ENCODE results near the gene LSR. TPM values are rescaled to one million over a fixed set of nuclear protein-coding genes. Genes with fewer than 3 reads are reported as not detected.

Gene LSR
- polyA plus RNA-seq, 3 donors: 0.08 to 0.17 TPM; not detected in 1

GRCh38 chr19:35254341-35255297, 5.8 kb downstream of the LSR start:
- no peaks in the 10 kb centered on the region for H3K9me3 ChIP-seq (replicated peaks in 1 of 2; ENCODE audit: control insufficient read depth in 1 of 2, insufficient read depth in 1 of 2, low read length in 2 of 2)
- TF ChIP-seq, protein P1, sequence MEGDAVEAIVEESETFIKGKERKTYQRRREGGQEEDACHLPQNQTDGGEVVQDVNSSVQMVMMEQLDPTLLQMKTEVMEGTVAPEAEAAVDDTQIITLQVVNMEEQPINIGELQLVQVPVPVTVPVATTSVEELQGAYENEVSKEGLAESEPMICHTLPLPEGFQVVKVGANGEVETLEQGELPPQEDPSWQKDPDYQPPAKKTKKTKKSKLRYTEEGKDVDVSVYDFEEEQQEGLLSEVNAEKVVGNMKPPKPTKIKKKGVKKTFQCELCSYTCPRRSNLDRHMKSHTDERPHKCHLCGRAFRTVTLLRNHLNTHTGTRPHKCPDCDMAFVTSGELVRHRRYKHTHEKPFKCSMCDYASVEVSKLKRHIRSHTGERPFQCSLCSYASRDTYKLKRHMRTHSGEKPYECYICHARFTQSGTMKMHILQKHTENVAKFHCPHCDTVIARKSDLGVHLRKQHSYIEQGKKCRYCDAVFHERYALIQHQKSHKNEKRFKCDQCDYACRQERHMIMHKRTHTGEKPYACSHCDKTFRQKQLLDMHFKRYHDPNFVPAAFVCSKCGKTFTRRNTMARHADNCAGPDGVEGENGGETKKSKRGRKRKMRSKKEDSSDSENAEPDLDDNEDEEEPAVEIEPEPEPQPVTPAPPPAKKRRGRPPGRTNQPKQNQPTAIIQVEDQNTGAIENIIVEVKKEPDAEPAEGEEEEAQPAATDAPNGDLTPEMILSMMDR (IDR thresholded peaks at IDR 0.05): no peak
- H2AFZ ChIP-seq (ENCODE audit: insufficient read depth, low read depth, low read length, poor library complexity, severe bottlenecking): no peak overlapping the region
- peaks cover 0 to 12% of the 10 kb centered on the region in 2 donors for H3K27me3 ChIP-seq (ENCODE audit: control insufficient read depth in 2 of 2, insufficient read depth in 2 of 2, low read length in 2 of 2)
- H3K4me1 ChIP-seq (ENCODE audit: control insufficient read depth in 1 of 2, insufficient read depth in 2 of 2, low read length in 2 of 2): no peaks in the 10 kb centered on the region
- Mint-ChIP-seq H3K4me3 (no peak overlapping the region), H3K36me3 (peaks cover 0 to 2% of the 10 kb centered on the region in 2 donors), H3K27me3 (ENCODE audit: low read depth in 3 of 3) (peaks cover 16 to 29% (median 22%) of the 10 kb centered on the region in 3 donors), H3K4me1 (peaks cover under 1% of the 10 kb centered on the region), H3K9me3 (peaks cover 0 to 3% (median 0%) of the 10 kb centered on the region in 7 donors), H3K27ac (peak overlapping the region in 1 of 7 donors; percentile 49)
- intact Hi-C loops (cut with micrococcal nuclease): no loop called here
- no peak overlapping the region for H3K27ac ChIP-seq (ENCODE audit: low read depth in 1 of 2, low read length in 2 of 2)
- H3K36me3 ChIP-seq (replicated peaks in 1 of 2; ENCODE audit: control insufficient read depth in 1 of 2, insufficient read depth in 2 of 2, low read length in 2 of 2): no peaks in the 10 kb centered on the region
- no peak overlapping the region for H3K4me2 ChIP-seq (replicated peaks; ENCODE audit: extremely low read depth, low read length, poor library complexity, severe bottlenecking)
- no peak for DNase-seq
- no peaks in the 10 kb centered on the region for H4K20me1 ChIP-seq (ENCODE audit: insufficient read depth, low read length)
- H3K79me2 ChIP-seq (ENCODE audit: insufficient read depth, low read length): no peaks in the 10 kb centered on the region
- 94% methylated on average over 15 of the region's 17 CpGs for WGBS (ENCODE audit: insufficient coverage)
- no peak overlapping the region for H3K9ac ChIP-seq (ENCODE audit: insufficient read depth, low read length, poor library complexity, severe bottlenecking)
- H3K4me3 ChIP-seq (replicated peaks in 1 of 3; ENCODE audit: low read depth in 2 of 3, low read length in 3 of 3): no peak overlapping the region

GRCh38 chr19:35256566-35256965, 7.8 kb downstream of the LSR start:
- no peaks in the 10 kb centered on the region for H3K79me2 ChIP-seq (ENCODE audit: insufficient read depth, low read length)
- H3K4me1 Mint-ChIP-seq: no peaks in the 10 kb centered on the region
- TF ChIP-seq, protein P1 (IDR thresholded peaks at IDR 0.05): no peak
- H3K27me3 ChIP-seq (ENCODE audit: control insufficient read depth in 2 of 2, insufficient read depth in 2 of 2, low read length in 2 of 2): peaks cover 0 to 1% of the 10 kb centered on the region in 2 donors
- H3K36me3 Mint-ChIP-seq: no peaks in the 10 kb centered on the region
- no peaks in the 10 kb centered on the region for H3K9me3 ChIP-seq (replicated peaks in 1 of 2; ENCODE audit: control insufficient read depth in 1 of 2, insufficient read depth in 1 of 2, low read length in 2 of 2)
- H3K27ac Mint-ChIP-seq: peak overlapping the region in 1 of 7 donors; percentile 41
- peaks cover 1 to 17% (median 11%) of the 10 kb centered on the region in 3 donors for H3K27me3 Mint-ChIP-seq (ENCODE audit: low read depth in 3 of 3)
- no peak overlapping the region for H3K27ac ChIP-seq (ENCODE audit: low read depth in 1 of 2, low read length in 2 of 2)
- H3K4me2 ChIP-seq (replicated peaks; ENCODE audit: extremely low read depth, low read length, poor library complexity, severe bottlenecking): no peak overlapping the region
- H3K36me3 ChIP-seq (replicated peaks in 1 of 2; ENCODE audit: control insufficient read depth in 1 of 2, insufficient read depth in 2 of 2, low read length in 2 of 2): no peaks in the 10 kb centered on the region
- WGBS (ENCODE audit: insufficient coverage): 67% methylated on average over 1 of the region's 2 CpGs
- no peak overlapping the region for H3K9ac ChIP-seq (ENCODE audit: insufficient read depth, low read length, poor library complexity, severe bottlenecking)
- no peak overlapping the region for H3K4me3 Mint-ChIP-seq
- H4K20me1 ChIP-seq (ENCODE audit: insufficient read depth, low read length): no peaks in the 10 kb centered on the region
- H3K4me1 ChIP-seq (ENCODE audit: control insufficient read depth in 1 of 2, insufficient read depth in 2 of 2, low read length in 2 of 2): no peaks in the 10 kb centered on the region
- H3K9me3 Mint-ChIP-seq: peaks cover 0 to 3% (median 0%) of the 10 kb centered on the region in 7 donors
- no peak overlapping the region for H2AFZ ChIP-seq (ENCODE audit: insufficient read depth, low read depth, low read length, poor library complexity, severe bottlenecking)
- H3K4me3 ChIP-seq (replicated peaks in 1 of 3; ENCODE audit: low read depth in 2 of 3, low read length in 3 of 3): no peak overlapping the region
- DNase-seq: no peak
- intact Hi-C loops (cut with micrococcal nuclease): no loop called here

All from CD14-positive monocyte (primary cell).